Keratinocyte (primary cell): Measurements from ENCODE around the gene PTPN5. TPM values are rescaled to one million over a fixed set of nuclear protein-coding genes. Genes with fewer than 3 reads are reported as not detected.

Experiments used
- DNase-seq: peaks from one replicate; pipeline ENCODE4 v3.0.0-alpha.2; 2011; ENCODE audit warnings: low read depth, missing footprints, low spot score
- FAIRE-seq: peaks from 2 replicates; lab custom pipeline; 2011; peaks lifted over from hg19 to GRCh38; lab: Jason Lieb, UNC
- H2AFZ ChIP-seq: 2 replicates; pipeline ENCODE4 v1.6.0; 2012; ENCODE audit warnings: low read length, control low read depth, inconsistent platforms; ENCODE audit not compliant: control insufficient read depth
- H3K27ac ChIP-seq: 2 replicates; pipeline ENCODE4 v1.5.1; 2011; ENCODE audit warnings: low read length; ENCODE audit not compliant: control insufficient read depth, insufficient read depth
- H3K27me3 ChIP-seq: 3 replicates; pipeline ENCODE4 v1.6.0; 2011; ENCODE audit warnings: low read length; ENCODE audit not compliant: control insufficient read depth, insufficient read depth; ENCODE audit errors: extremely low read depth
- H3K36me3 ChIP-seq, 2 experiments: 2 replicates in 1 of 2; 3 replicates in 1 of 2; pipeline ENCODE4 v1.5.1; 2011; ENCODE audit warnings: low read length in 2 of 2, mild to moderate bottlenecking in 1 of 2; ENCODE audit not compliant: control insufficient read depth in 2 of 2, insufficient read depth in 2 of 2; ENCODE audit errors: extremely low read depth in 1 of 2
- H3K4me1 ChIP-seq: 3 replicates; pipeline ENCODE4 v1.5.1; 2011; ENCODE audit warnings: low read length; ENCODE audit not compliant: control insufficient read depth, insufficient read depth; ENCODE audit errors: extremely low read depth
- H3K4me2 ChIP-seq: 3 replicates; pipeline ENCODE4 v1.6.0; 2011; ENCODE audit warnings: low read depth, low read length; ENCODE audit not compliant: control insufficient read depth, insufficient read depth; ENCODE audit errors: extremely low read depth
- H3K4me3 ChIP-seq, 3 experiments: fragments of 200-600 bp in 1 of 3; sonication (generic) in 1 of 3; 2 replicates in 2 of 3; 3 replicates in 1 of 3; pipeline ENCODE4 v1.5.1; 2011 to 2016; ENCODE audit warnings: low read length in 3 of 3, mild to moderate bottlenecking in 3 of 3, control low read depth in 2 of 3, inconsistent platforms in 1 of 3, low read depth in 1 of 3, mixed read lengths in 1 of 3, mixed run types in 1 of 3, moderate library complexity in 1 of 3; ENCODE audit not compliant: control insufficient read depth in 2 of 3, insufficient read depth in 2 of 3; ENCODE audit errors: extremely low read depth in 1 of 3
- H3K79me2 ChIP-seq: 2 replicates; pipeline ENCODE4 v1.6.0; 2012; ENCODE audit warnings: low read length; ENCODE audit not compliant: control insufficient read depth, insufficient read depth
- H3K9ac ChIP-seq: 3 replicates; pipeline ENCODE4 v1.6.0; 2011; ENCODE audit warnings: low read length; ENCODE audit not compliant: control insufficient read depth, insufficient read depth; ENCODE audit errors: extremely low read depth
- H3K9me1 ChIP-seq: 3 replicates; pipeline ENCODE4 v1.6.0; 2011; ENCODE audit warnings: low read length; ENCODE audit not compliant: control insufficient read depth, insufficient read depth; ENCODE audit errors: extremely low read depth
- H3K9me3 ChIP-seq: 2 replicates; pipeline ENCODE4 v1.5.1; 2012; ENCODE audit warnings: low read depth, low read length; ENCODE audit not compliant: control insufficient read depth
- H4K20me1 ChIP-seq: 3 replicates; pipeline ENCODE4 v1.6.0; 2011; ENCODE audit warnings: low read length; ENCODE audit not compliant: control insufficient read depth, insufficient read depth; ENCODE audit errors: extremely low read depth
- EZH2 ChIP-seq: IDR thresholded peaks from one replicate; pipeline ENCODE4 v1.6.1; 2012; ENCODE audit warnings: inconsistent platforms, mild to moderate bottlenecking, low read length, moderate library complexity
- dilution Hi-C: fragments of 300-500 bp; cut with MboI; formaldehyde crosslinking; loops from one replicate; pipeline ENCODE4 v1.7.0; 2020; ENCODE audit warnings: low sequenced_read_pairs; ENCODE audit not compliant: extremely low pct_ligation_motif_present
- polyA plus RNA-seq, 5 experiments: library from polyadenylated mRNA; depleted of rRNA in 3 of 5; stranded (reverse) in 3 of 5; stranded (forward) in 1 of 5; unstranded in 1 of 5; fragments of >200 nt; gene quantifications; 1 replicate in 1 of 5; 2 replicates in 3 of 5; 3 replicates in 1 of 5; pipeline versions ENCODE4 v1.2.1 to v1.2.3, GENCODE V29; 2011 to 2012; ENCODE audit warnings: missing spikeins in 2 of 5, low read depth in 1 of 5, low replicate concordance in 1 of 5
- TF ChIP-seq, protein P1 (sequence below), 3 experiments: IDR thresholded peaks in 1 of 3; conservative IDR thresholded peaks in 1 of 3; optimal IDR thresholded peaks in 1 of 3; 2 replicates in 2 of 3; 3 replicates in 1 of 3; pipeline versions ENCODE3 to v1.5.1; 2011; ENCODE audit warnings: low read length in 3 of 3, mild to moderate bottlenecking in 3 of 3, moderate library complexity in 2 of 3, control low read depth in 1 of 3, inconsistent platforms in 1 of 3; ENCODE audit not compliant: insufficient read depth in 2 of 3; ENCODE audit errors: extremely low read depth in 1 of 3

PTPN5 gene
- polyA plus RNA-seq, 1 donor (not counting 4 experiments of a cell fraction or from before 2014, with no cell fraction given) = not detected

DNA sequence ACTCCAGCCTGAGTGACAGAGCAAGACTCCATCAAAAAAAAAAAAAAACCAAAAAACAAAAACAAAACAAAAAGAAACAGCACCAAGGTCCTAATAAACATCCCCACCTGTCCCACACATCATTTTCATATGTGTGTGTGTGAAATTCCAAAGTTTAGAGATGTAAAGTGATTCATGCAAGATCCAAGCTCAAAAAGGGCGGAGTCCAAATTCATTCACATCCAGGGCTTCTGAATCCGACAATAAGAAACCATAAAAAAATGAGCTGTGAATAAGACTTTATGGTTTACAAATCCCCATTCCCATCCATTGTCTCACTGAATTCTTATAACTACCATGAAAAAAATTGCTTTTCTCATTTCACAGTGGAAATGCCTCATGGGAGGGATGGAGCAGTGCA lies 34.7 kb downstream of the PTPN5 start:
- FAIRE-seq = no peak
- TF ChIP-seq EZH2 = no peak
- TF ChIP-seq, protein P1, sequence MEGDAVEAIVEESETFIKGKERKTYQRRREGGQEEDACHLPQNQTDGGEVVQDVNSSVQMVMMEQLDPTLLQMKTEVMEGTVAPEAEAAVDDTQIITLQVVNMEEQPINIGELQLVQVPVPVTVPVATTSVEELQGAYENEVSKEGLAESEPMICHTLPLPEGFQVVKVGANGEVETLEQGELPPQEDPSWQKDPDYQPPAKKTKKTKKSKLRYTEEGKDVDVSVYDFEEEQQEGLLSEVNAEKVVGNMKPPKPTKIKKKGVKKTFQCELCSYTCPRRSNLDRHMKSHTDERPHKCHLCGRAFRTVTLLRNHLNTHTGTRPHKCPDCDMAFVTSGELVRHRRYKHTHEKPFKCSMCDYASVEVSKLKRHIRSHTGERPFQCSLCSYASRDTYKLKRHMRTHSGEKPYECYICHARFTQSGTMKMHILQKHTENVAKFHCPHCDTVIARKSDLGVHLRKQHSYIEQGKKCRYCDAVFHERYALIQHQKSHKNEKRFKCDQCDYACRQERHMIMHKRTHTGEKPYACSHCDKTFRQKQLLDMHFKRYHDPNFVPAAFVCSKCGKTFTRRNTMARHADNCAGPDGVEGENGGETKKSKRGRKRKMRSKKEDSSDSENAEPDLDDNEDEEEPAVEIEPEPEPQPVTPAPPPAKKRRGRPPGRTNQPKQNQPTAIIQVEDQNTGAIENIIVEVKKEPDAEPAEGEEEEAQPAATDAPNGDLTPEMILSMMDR (optimal IDR thresholded peaks at IDR 0.05 in 1 of 3, IDR thresholded peaks at IDR 0.05 in 1 of 3, conservative IDR thresholded peaks at IDR 0.05 in 1 of 3; ENCODE audit: extremely low read depth in 1 of 3, insufficient read depth in 2 of 3, low read length in 3 of 3) = no peak
- H3K4me2 ChIP-seq = no peak overlapping the region

DNA sequence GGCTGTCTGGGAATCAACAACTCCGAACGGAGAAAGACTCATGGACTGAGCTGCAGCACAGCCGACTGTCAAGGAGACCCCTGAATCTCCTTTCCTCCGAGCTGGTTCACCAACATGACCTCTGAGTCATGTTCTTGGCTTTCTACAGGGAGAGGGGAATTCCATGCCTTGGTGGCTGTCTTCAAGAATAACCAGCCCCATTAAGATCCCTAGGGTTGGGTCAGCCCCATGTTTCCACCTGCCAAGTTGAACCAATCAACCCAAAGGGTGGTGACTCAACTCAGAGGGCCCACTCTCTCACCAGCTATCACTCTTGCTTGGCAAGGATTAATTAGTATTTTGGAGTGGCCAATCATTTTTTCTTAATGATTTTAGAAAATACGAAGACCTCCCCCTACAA lies 37.3 kb downstream of the PTPN5 start:
- H3K27me3 ChIP-seq = no peaks in the 10 kb centered on the region
- no peak overlapping the region for H3K4me3 ChIP-seq
- DNase-seq = no peak
- dilution Hi-C loops = no loop called here
- no peak overlapping the region for H2AFZ ChIP-seq
- no peak overlapping the region for H3K9ac ChIP-seq
- H3K4me1 ChIP-seq = peaks cover 11% of the 10 kb centered on the region
- H4K20me1 ChIP-seq = no peaks in the 10 kb centered on the region
- H3K36me3 ChIP-seq = no peaks in the 10 kb centered on the region
- no peak for FAIRE-seq
- no peaks in the 10 kb centered on the region for H3K9me3 ChIP-seq
- H3K79me2 ChIP-seq = no peaks in the 10 kb centered on the region
- no peak overlapping the region for H3K4me2 ChIP-seq
- H3K27ac ChIP-seq = no peak overlapping the region
- TF ChIP-seq EZH2 = no peak
- TF ChIP-seq, protein P1 (optimal IDR thresholded peaks at IDR 0.05 in 1 of 3, IDR thresholded peaks at IDR 0.05 in 1 of 3, conservative IDR thresholded peaks at IDR 0.05 in 1 of 3; ENCODE audit: extremely low read depth in 1 of 3, insufficient read depth in 2 of 3, low read length in 3 of 3) = no peak
- H3K9me1 ChIP-seq = no peaks in the 10 kb centered on the region

More for the DNA sequence above, 34.7 kb downstream of the PTPN5 start:
- Histone ChIP-seq H3K27ac (no peak overlapping the region), H3K4me1 (no peaks in the 10 kb centered on the region), H3K27me3 (no peaks in the 10 kb centered on the region), H2AFZ (no peak overlapping the region), H3K36me3 (no peaks in the 10 kb centered on the region), H3K4me3 (no peak overlapping the region), H3K9ac (no peak overlapping the region), H3K9me3 (no peaks in the 10 kb centered on the region), H4K20me1 (no peaks in the 10 kb centered on the region), H3K9me1 (no peaks in the 10 kb centered on the region), H3K79me2 (no peaks in the 10 kb centered on the region)
- dilution Hi-C loops = no loop called here
- DNase-seq = no peak
